ENCODE results near the gene CFAP97D2.
A peak's percentile ranks its signal among the peaks of the same experiment; 100 is the strongest.
"Not testable (repeated sequence)": the region's sequence is repeated elsewhere in the genome, so short reads cannot be mapped to it uniquely, and the experiment has no call there.

CFAP97D2 gene

DNA sequence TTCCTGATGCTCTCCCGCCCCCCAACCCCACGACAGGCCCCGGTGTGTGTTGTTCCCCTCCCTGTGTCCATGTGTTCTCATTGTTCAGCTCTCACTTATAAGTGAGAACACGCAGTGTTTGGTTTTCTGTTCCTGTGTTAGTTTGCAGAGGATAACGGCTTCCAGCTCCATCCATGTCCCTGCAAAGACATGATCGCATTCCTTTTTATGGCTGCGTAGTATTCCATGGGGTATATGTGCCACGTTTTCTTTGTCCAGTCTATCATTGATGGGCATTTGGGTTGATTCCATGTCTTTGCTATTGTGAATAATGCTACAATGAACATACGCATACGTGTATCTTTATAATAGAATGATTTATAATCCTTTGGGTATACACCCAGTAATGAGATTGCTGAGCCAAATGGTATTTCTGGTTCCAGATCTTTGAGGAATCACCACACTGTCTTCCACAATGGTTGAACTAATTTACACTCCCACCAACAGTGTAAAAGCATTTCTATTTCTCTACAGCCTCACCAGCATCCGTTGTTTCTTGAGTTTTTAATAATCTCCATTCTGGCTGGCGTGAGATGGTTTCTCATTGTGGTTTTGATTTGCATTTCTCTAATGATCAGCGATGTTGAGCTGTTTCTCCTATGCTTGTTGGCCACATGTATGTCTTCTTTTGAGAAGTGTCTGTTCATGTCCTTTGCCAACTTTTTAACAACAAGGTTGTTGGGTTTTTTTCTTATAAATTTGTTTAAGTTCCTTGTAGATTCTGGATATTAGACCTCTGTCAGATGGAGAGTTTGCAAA lies 20.0 kb upstream of the CFAP97D2 start:
- not testable (repeated sequence) for DNase-seq (ENCODE audit: low spot score); H3K9me3 Mint-ChIP-seq; H3K4me3 Mint-ChIP-seq; H3K36me3 Mint-ChIP-seq (ENCODE audit: low read depth); H3K27ac Mint-ChIP-seq
- H3K4me1 Mint-ChIP-seq (ENCODE audit: low read depth): peaks cover 53% of the 10 kb centered on the region
- H3K27me3 Mint-ChIP-seq (ENCODE audit: low read depth): peaks cover 35% of the 10 kb centered on the region

DNA sequence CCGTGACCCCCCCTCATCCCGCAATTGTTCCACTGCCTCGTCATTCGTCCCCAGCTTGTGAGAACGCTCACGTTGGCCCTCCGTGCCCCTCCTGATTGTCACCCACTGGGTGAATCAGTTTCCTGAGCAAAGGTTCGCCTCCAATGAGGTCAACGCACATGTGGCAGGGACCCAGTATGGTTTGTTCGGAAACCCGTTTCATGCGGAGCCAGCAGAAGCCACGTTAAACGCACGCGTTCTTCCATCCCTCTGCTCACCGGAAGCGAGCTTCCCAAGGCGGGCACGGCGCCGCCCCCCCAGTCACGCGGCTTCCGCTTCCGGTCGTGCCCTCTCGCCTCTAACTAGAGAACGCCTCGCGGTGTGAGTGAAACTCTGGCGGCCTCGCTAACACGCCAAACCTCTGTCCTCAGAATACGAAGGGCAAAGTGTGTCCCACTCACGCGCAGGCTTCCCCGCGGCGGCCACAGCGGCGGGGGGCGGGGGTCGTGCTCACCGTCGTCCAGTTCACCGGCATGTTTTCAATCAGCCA lies 18.0 kb upstream of the CFAP97D2 start:
- H3K9me3 Mint-ChIP-seq: peaks cover 4% of the 10 kb centered on the region
- H3K4me1 Mint-ChIP-seq (ENCODE audit: low read depth): peaks cover 49% of the 10 kb centered on the region
- no peak overlapping the region for H3K27ac Mint-ChIP-seq
- H3K4me3 Mint-ChIP-seq: peak overlapping the region; percentile 65
- peaks cover 40% of the 10 kb centered on the region for H3K27me3 Mint-ChIP-seq (ENCODE audit: low read depth)
- DNase-seq (ENCODE audit: low spot score): no peak
- H3K36me3 Mint-ChIP-seq (ENCODE audit: low read depth): peaks cover 2% of the 10 kb centered on the region

DNA sequence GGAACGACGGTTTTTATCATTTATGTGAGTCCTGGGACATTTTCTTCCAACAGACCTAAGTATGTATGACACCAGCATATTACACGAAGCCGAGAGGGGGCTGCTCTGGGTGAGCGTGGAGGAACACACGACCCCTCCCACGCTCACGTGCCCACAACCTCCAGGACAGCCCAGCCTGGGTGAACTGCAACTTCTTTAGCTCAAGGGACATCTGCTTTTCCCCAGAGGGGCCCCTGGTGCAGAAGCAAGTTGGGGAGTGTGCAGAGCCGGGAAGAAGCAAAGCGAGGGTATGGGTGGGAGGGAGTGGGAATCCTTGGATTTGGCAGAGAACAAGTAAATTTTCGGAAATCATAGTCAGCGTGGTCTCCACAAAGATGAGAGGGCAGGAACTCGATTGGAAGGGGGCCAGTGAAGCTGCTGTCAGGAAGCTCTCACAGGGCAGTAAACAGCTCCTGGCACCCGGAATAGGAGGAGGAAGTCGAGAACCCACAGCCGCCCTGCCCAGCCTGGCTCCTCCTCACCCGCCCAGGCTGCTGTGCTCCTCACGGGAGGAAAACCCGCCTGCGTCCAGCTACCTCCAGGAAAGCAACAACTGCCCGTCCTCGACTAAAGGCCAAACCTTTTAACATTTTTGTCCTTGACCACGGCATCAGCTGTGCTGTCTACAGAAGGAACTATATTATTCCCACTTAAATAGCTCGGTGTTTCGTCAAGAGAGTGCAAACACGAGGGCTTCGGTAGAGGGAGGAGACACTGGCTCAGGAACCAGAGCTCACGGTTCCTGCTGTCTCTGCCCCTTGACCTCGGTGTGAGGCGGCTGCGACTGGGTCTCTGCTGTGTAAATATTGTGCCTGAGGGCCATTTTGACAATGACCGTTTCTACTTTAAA lies 17.2 kb upstream of the CFAP97D2 start:
- Mint-ChIP-seq H3K36me3 (ENCODE audit: low read depth) (no peaks in the 10 kb centered on the region), H3K4me3 (peak overlapping the region; percentile 73), H3K4me1 (ENCODE audit: low read depth) (peaks cover 44% of the 10 kb centered on the region), H3K27ac (peak overlapping the region; percentile 70), H3K9me3 (no peaks in the 10 kb centered on the region), H3K27me3 (ENCODE audit: low read depth) (peaks cover 40% of the 10 kb centered on the region)
- DNase-seq (ENCODE audit: low spot score): no peak

DNA sequence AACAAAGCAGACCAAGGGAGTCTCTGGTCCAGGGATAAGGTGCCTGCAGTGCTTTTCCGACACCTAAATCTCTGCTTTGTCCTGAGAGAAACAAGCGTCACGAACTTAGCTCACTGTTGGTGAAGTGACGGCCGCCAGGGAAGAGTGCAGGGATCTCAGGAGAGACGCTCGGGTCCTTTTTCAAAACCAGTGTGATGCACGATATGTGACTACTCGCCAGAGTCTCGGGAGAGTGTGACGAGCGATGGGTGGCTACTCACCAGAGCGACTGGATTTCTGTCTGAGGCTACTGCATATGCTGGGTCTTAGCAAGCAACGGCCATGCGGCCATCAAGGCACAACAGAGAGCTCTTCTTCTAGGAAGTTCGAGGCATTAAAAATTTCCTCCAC lies 16.5 kb upstream of the CFAP97D2 start:
- H3K27ac Mint-ChIP-seq: no peak overlapping the region
- H3K4me3 Mint-ChIP-seq: peak overlapping the region; percentile 73
- no peaks in the 10 kb centered on the region for H3K9me3 Mint-ChIP-seq
- H3K36me3 Mint-ChIP-seq (ENCODE audit: low read depth): no peaks in the 10 kb centered on the region
- DNase-seq (ENCODE audit: low spot score): no peak
- H3K4me1 Mint-ChIP-seq (ENCODE audit: low read depth): peaks cover 41% of the 10 kb centered on the region
- peaks cover 38% of the 10 kb centered on the region for H3K27me3 Mint-ChIP-seq (ENCODE audit: low read depth)

DNA sequence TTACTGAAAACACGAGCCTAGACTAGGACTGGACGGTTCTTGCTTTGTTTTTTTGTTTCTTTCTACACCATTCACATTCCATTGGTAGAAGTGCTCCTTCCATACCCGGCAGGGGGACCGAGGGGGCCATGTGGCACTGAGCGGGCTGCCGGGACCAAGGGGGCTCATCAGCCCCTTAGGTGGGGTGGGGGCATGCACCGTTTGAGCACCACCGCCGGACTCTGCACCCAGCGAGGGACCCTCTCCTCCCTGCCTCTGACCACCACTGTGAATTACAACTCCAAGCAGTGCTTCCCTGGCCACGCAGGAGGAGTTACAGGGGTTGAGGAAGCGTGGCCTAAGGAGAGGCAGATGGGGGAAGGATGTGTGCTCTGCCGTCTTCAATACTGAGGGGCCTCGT lies 15.0 kb upstream of the CFAP97D2 start:
- peaks cover 2% of the 10 kb centered on the region for H3K9me3 Mint-ChIP-seq
- H3K27ac Mint-ChIP-seq: no peak overlapping the region
- H3K4me1 Mint-ChIP-seq (ENCODE audit: low read depth): peaks cover 30% of the 10 kb centered on the region
- H3K27me3 Mint-ChIP-seq (ENCODE audit: low read depth): peaks cover 44% of the 10 kb centered on the region
- H3K4me3 Mint-ChIP-seq: no peak overlapping the region
- H3K36me3 Mint-ChIP-seq (ENCODE audit: low read depth): peaks cover 1% of the 10 kb centered on the region
- DNase-seq (ENCODE audit: low spot score): no peak

DNA sequence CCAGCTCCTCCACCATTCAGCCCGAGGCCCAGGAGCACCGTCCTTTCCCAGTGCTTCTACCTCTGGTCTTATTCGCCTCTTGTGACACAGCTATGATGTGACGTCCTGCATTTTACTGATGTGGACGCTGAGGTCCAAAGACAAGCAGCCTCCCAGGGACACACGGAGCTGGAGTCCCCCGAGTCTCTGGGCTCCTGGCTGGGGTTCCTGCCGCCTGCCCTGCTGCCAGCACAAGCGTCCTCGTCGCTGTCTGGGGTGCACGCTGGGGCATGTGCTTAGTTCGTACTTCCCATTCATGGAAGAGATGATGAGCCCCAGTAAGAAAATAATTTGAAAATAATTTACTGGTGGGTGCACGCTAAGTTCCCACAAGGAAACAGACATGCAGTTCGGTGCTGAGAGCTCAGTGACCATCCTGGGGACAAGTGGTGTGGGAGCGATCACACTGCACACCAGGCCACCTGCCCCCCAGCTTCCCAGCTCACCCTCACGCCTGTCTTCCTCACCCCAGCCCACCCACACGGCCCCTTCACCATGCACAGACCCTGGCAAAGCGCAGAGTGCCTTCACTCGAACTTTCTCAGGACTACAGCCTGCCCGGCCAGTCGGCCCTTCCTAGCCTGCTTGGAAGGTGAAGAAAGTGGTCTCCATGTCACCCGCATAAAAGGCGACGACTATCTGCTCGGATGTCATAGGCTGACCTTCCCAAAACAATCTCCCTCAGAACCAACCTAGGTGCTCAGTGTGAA lies 14.2 kb upstream of the CFAP97D2 start:
- Mint-ChIP-seq H3K4me1 (ENCODE audit: low read depth) (peaks cover 23% of the 10 kb centered on the region), H3K27ac (no peak overlapping the region), H3K4me3 (no peak overlapping the region)

DNA sequence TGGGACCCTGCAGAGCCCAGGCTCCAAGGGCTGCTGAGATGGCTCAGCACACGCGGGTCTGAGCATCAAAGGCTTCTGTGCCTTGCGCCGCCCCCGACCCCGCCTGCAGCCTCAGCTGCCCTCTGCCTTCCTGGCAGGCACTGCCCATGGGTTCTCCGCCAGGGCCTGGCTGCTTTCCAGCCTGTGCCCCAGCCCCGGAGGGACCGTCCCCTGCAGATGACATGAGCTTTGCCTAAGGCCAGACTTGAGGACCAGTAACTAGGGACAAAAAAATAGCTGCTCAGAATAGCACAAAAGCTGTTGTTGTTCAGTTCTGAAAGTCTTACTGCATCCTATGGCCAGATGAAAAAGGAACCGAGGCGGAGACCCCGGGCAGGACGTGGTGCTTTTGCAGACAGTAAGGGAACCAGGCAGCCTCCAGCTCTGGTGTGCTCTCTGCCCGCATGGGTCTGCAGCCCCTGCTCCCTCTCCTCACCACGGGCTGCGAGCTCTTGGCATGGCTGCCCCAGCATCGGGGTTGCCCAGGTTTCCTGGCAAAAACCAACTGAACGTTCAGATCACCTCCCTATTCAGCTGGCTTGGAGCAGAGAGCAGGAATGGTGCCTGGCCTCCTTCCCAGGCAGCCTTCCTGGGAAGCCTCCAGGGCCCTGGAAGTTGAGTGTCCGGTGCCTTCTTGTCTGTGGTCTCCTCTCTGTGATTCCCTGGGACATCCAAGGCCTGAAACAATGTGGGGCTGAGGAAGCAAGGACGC lies 12.5 kb upstream of the CFAP97D2 start:
- H3K9me3 Mint-ChIP-seq: peaks cover 7% of the 10 kb centered on the region
- no peak for DNase-seq (ENCODE audit: low spot score)
- peaks cover 28% of the 10 kb centered on the region for H3K27me3 Mint-ChIP-seq (ENCODE audit: low read depth)
- H3K4me1 Mint-ChIP-seq (ENCODE audit: low read depth): peaks cover 14% of the 10 kb centered on the region
- H3K27ac Mint-ChIP-seq: no peak overlapping the region
- no peak overlapping the region for H3K4me3 Mint-ChIP-seq
- H3K36me3 Mint-ChIP-seq (ENCODE audit: low read depth): peaks cover 1% of the 10 kb centered on the region

More for the DNA sequence above, 14.2 kb upstream of the CFAP97D2 start:
- Mint-ChIP-seq H3K27me3 (ENCODE audit: low read depth) (peaks cover 39% of the 10 kb centered on the region), H3K36me3 (ENCODE audit: low read depth) (peaks cover 1% of the 10 kb centered on the region), H3K9me3 (peaks cover 3% of the 10 kb centered on the region)
- no peak for DNase-seq (ENCODE audit: low spot score)

DNA sequence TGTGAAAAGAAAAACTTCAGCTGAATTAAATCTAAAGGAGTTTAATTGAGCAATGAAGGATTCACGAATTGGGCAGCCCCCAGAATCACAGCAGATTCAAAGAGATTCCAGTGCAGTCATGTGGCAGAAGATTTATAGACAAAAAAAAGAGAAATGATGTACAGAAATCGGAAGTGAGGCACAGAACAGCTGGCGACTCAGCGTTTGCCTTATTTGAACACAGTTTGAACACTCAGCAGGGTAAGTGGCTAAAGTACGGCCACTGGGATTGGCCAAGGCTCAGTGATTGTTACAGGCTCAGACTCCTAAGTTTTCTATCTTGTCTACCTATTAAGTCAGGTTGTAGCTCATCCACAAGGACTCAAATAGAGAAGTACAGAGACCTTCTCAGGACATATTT lies 11.6 kb upstream of the CFAP97D2 start:
- Mint-ChIP-seq H3K9me3 (peaks cover 14% of the 10 kb centered on the region), H3K36me3 (ENCODE audit: low read depth) (peaks cover 1% of the 10 kb centered on the region), H3K4me1 (ENCODE audit: low read depth) (peaks cover 5% of the 10 kb centered on the region), H3K27ac (no peak overlapping the region), H3K27me3 (ENCODE audit: low read depth) (peaks cover 22% of the 10 kb centered on the region), H3K4me3 (no peak overlapping the region)
- no peak for DNase-seq (ENCODE audit: low spot score)

DNA sequence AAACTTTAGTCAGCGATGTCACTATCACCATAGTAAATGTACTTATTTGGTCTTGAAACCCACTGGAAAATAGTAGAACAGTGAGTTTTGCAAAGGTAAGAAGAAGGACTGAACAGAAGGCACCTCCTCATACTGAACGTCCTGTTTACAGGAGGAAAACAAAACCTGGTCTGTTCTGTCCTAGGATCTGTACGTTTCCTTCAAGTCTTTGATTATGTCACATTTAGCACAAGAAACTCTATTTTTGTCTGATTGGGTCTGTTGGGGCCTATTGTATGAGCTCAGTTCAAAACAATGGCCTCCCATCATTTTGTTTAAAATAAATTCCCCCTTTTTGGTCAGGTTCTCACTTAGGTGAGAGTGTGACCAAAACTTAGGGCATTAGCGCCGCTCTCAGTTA lies 11.2 kb upstream of the CFAP97D2 start:
- no peak overlapping the region for H3K27ac Mint-ChIP-seq
- peaks cover 16% of the 10 kb centered on the region for H3K9me3 Mint-ChIP-seq
- H3K36me3 Mint-ChIP-seq (ENCODE audit: low read depth): peaks cover 1% of the 10 kb centered on the region
- peaks cover 18% of the 10 kb centered on the region for H3K27me3 Mint-ChIP-seq (ENCODE audit: low read depth)
- peaks cover 2% of the 10 kb centered on the region for H3K4me1 Mint-ChIP-seq (ENCODE audit: low read depth)
- no peak overlapping the region for H3K4me3 Mint-ChIP-seq
- no peak for DNase-seq (ENCODE audit: low spot score)

DNA sequence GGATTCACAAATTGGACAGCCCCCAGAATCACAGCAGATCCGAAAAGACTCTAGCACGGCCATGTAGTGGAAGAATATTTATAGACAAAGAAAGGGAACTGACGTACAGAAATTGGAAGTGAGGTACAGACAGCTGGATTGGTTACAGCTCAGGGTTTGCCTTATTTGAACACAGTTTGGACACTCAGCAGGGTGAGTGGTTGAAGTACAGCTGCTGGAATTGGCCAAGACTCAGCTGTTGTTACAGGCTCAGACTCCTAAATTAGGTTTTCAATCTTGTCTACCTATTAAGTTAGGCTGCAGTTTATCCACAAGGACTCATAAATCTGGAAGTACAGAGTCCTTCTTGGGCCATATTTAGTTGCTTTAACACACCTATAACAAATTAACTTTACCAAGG lies 5.8 kb upstream of the CFAP97D2 start:
- Mint-ChIP-seq H3K27me3 (ENCODE audit: low read depth) (peaks cover 9% of the 10 kb centered on the region), H3K4me3 (no peak overlapping the region), H3K4me1 (ENCODE audit: low read depth) (no peaks in the 10 kb centered on the region), H3K9me3 (peaks cover 31% of the 10 kb centered on the region), H3K36me3 (ENCODE audit: low read depth) (peaks cover 1% of the 10 kb centered on the region), H3K27ac (no peak overlapping the region)
- DNase-seq (ENCODE audit: low spot score): no peak

DNA sequence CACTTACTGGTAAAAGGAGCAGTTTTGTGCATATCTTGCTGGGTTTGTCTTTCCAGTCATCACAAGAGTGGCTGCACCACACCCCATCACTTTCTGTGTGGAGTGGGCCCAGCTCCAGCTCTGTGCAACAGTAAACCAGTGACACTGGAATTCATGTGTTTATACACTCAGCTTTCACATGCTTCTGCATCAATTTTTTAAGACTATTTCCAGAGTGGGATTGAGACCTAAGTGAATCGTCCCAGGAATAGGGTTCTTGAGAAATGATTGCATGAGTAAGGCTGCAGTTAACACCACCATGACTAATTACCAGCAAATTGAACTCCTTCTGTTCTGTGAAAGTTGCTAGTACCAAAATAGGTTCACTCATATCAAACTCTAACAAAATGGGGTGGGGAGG lies 5.3 kb upstream of the CFAP97D2 start:
- H3K36me3 Mint-ChIP-seq (ENCODE audit: low read depth): peaks cover 1% of the 10 kb centered on the region
- H3K27me3 Mint-ChIP-seq (ENCODE audit: low read depth): peaks cover 9% of the 10 kb centered on the region
- H3K4me1 Mint-ChIP-seq (ENCODE audit: low read depth): no peaks in the 10 kb centered on the region
- no peak for DNase-seq (ENCODE audit: low spot score)
- no peak overlapping the region for H3K4me3 Mint-ChIP-seq
- no peak overlapping the region for H3K27ac Mint-ChIP-seq
- peaks cover 31% of the 10 kb centered on the region for H3K9me3 Mint-ChIP-seq

DNA sequence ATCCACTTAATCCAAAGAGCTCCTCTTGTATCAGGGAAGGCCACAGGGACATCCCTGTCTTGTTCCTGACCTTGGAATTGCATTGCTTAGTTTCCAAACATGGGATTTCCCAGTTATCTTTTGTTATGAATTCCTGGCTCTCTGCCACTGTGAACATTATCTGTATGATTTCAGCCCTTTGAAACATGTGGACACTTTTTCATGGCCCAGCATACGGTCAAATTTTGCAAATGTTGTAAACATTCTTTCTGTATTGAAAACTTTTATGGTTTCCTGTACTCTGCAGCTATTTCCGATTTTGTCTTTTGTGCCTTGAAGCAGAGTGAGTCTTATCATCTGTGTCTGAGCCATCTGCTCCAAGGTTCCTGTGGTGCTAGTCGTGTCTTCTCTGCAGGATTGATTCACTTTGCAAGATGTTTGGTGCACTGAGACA lies 4.5 kb upstream of the CFAP97D2 start:
- no peak for DNase-seq (ENCODE audit: low spot score)
- Mint-ChIP-seq H3K27ac (no peak overlapping the region), H3K4me3 (no peak overlapping the region)

DNA sequence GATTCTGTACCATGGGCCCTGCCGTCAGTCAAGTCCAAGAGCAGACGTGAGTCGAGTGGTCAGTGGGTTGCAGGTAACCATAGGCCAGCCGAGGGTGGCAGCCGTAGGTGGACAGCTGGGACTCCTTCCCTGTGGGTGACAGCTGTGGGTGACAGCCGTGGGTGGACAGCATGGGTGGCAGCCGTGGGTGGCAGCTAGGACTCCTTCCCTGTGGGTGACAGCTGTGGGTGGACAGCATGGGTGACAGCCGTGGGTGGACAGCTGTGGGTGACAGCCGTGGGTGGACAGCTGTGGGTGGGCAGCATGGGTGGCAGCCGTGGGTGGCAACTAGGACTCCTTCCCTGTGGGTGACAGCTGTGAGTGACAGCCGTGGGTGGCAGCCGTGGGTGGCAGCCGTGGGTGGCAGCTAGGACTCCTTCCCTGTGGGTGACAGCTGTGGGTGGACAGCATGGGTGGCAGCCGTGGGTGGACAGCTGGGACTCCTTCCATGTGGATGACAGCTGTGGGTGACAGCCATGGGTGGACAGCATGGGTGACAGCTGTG lies 2.6 kb upstream of the CFAP97D2 start:
- Mint-ChIP-seq H3K9me3 (peaks cover 25% of the 10 kb centered on the region), H3K27me3 (ENCODE audit: low read depth) (peaks cover 13% of the 10 kb centered on the region)
- H3K4me1 Mint-ChIP-seq (ENCODE audit: low read depth); H3K36me3 Mint-ChIP-seq (ENCODE audit: low read depth); DNase-seq (ENCODE audit: low spot score); H3K4me3 Mint-ChIP-seq; H3K27ac Mint-ChIP-seq: not testable (repeated sequence)

More for the DNA sequence above, 4.5 kb upstream of the CFAP97D2 start:
- no peaks in the 10 kb centered on the region for H3K36me3 Mint-ChIP-seq (ENCODE audit: low read depth)
- peaks cover 28% of the 10 kb centered on the region for H3K9me3 Mint-ChIP-seq
- peaks cover 8% of the 10 kb centered on the region for H3K27me3 Mint-ChIP-seq (ENCODE audit: low read depth)
- H3K4me1 Mint-ChIP-seq (ENCODE audit: low read depth): no peaks in the 10 kb centered on the region

Data from T-helper 2 cell treated with Interferon-gamma antibody and Interleukin-4, amounts not matched to agents 5 μg/mL and 100 μg/mL, for 36 hours (primary cell).